IgD-negative memory B cell (primary cell): Measurements from ENCODE around the gene CENPE. TPM values are rescaled to one million over a fixed set of nuclear protein-coding genes. Genes with fewer than 3 reads are reported as not detected.
A peak's percentile ranks its signal among the peaks of the same experiment; 100 is the strongest.
"Not testable (repeated sequence)": the region's sequence is repeated elsewhere in the genome, so short reads cannot be mapped to it uniquely, and the experiment has no call there.

Source experiments
- H3K27ac Mint-ChIP-seq, 3 donors: one replicate each; pipeline ENCODE4 v1.8.0; 2020 to 2022; ENCODE audit warnings: mild to moderate bottlenecking in 3 of 3, mixed read lengths in 3 of 3, moderate library complexity in 1 of 3
- H3K27me3 Mint-ChIP-seq: one replicate; pipeline ENCODE4 v1.8.0; 2021; ENCODE audit warnings: mixed read lengths
- H3K36me3 Mint-ChIP-seq: one replicate; pipeline ENCODE4 v1.8.0; 2020; ENCODE audit warnings: mild to moderate bottlenecking, mixed read lengths
- H3K4me1 Mint-ChIP-seq, 3 donors: one replicate each; pipeline ENCODE4 v1.8.0; 2020 to 2022; ENCODE audit warnings: mixed read lengths in 3 of 3, mild to moderate bottlenecking in 1 of 3
- H3K4me3 Mint-ChIP-seq, 4 donors: one replicate each; pipeline ENCODE4 v1.8.0; 2020 to 2022; ENCODE audit warnings: mild to moderate bottlenecking in 4 of 4, mixed read lengths in 4 of 4, moderate library complexity in 3 of 4
- H3K9me3 Mint-ChIP-seq, 3 donors: one replicate each; pipeline ENCODE4 v1.8.0; 2020 to 2021; ENCODE audit warnings: mixed read lengths in 3 of 3, mild to moderate bottlenecking in 1 of 3
- polyA plus RNA-seq: library from polyadenylated mRNA; unstranded; fragments of 300-500 nt; fragmentation: Illumina TruSeq; gene quantifications from one replicate; pipeline ENCODE4 v1.2.3, GENCODE V29; 2021

Gene CENPE, protein sequence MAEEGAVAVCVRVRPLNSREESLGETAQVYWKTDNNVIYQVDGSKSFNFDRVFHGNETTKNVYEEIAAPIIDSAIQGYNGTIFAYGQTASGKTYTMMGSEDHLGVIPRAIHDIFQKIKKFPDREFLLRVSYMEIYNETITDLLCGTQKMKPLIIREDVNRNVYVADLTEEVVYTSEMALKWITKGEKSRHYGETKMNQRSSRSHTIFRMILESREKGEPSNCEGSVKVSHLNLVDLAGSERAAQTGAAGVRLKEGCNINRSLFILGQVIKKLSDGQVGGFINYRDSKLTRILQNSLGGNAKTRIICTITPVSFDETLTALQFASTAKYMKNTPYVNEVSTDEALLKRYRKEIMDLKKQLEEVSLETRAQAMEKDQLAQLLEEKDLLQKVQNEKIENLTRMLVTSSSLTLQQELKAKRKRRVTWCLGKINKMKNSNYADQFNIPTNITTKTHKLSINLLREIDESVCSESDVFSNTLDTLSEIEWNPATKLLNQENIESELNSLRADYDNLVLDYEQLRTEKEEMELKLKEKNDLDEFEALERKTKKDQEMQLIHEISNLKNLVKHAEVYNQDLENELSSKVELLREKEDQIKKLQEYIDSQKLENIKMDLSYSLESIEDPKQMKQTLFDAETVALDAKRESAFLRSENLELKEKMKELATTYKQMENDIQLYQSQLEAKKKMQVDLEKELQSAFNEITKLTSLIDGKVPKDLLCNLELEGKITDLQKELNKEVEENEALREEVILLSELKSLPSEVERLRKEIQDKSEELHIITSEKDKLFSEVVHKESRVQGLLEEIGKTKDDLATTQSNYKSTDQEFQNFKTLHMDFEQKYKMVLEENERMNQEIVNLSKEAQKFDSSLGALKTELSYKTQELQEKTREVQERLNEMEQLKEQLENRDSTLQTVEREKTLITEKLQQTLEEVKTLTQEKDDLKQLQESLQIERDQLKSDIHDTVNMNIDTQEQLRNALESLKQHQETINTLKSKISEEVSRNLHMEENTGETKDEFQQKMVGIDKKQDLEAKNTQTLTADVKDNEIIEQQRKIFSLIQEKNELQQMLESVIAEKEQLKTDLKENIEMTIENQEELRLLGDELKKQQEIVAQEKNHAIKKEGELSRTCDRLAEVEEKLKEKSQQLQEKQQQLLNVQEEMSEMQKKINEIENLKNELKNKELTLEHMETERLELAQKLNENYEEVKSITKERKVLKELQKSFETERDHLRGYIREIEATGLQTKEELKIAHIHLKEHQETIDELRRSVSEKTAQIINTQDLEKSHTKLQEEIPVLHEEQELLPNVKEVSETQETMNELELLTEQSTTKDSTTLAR (N-terminal part only)
- polyA plus RNA-seq = 0.49 TPM

DNA sequence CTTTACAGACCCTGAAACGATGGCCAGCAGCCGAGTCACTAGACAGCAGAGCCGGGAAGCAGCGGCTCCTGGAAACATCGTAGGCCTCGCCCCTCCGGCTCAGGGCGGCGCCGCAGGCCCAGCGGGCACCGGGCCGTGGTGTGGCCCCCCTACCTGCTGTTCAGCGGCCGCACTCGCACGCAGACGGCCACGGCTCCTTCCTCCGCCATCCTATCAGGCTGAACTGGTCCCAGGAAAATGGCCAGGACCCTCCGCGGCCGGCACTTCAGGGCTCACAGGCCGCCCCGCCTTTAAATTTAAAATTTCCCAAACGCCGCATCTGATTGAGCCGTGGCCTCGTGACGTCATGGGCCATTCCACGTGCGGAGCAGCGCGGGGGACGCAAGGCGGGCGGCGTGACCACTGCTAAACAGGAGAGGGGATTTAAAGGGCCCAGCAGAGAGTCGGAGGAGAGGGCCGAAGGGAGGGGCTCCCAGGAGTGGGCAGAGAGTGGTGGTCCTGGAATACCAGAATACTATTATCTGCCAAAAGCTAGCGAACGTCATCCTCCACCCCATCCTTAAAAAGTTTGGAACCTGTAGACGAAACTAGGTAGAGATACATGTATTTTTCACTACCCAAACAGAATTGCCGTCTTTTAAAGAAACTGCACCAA, at the start of gene CENPE:
CENPE (minus strand) TSS at position 233 of the 655 bp plus-strand sequence; CDS start at position 209, 24 bp downstream.
- H3K9me3 Mint-ChIP-seq = no peaks in the 10 kb centered on the region
- peaks cover 1% of the 10 kb centered on the region for H3K36me3 Mint-ChIP-seq
- peaks cover 7 to 12% (median 9%) of the 10 kb centered on the region in 3 donors for H3K4me1 Mint-ChIP-seq
- peak within 1 kb of the TSS; percentile 90 to 95 (median 92) for H3K4me3 Mint-ChIP-seq
- H3K27ac Mint-ChIP-seq = peak within 1 kb of the TSS; percentile 82 to 97 (median 93)
- H3K27me3 Mint-ChIP-seq = peaks cover 4% of the 10 kb centered on the region

DNA sequence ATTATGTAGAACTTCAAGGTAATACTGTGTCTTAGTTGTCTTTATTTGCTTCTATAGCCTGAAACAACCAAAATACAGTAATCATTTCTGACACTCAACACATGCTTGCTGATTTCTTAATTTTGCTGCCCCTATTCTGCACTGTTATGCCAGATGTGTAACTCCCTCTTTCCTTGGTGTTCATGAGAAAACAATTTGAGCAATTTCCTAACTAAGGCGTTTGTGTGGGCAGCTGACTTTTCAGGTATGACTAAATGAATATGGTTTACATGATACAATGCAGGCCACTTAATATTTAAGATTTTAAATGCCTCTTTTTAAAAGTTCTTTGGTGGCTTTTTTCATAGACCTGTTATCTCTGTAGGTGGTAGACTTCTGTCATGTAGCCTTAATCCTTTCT, 46.1 kb upstream of the CENPE start:
- no peaks in the 10 kb centered on the region for H3K4me1 Mint-ChIP-seq
- H3K36me3 Mint-ChIP-seq = peaks cover 2% of the 10 kb centered on the region
- no peak overlapping the region for H3K27ac Mint-ChIP-seq
- peaks cover 0 to 7% (median 0%) of the 10 kb centered on the region in 3 donors for H3K9me3 Mint-ChIP-seq
- H3K27me3 Mint-ChIP-seq = peaks cover 6% of the 10 kb centered on the region
- H3K4me3 Mint-ChIP-seq = no peak overlapping the region

DNA sequence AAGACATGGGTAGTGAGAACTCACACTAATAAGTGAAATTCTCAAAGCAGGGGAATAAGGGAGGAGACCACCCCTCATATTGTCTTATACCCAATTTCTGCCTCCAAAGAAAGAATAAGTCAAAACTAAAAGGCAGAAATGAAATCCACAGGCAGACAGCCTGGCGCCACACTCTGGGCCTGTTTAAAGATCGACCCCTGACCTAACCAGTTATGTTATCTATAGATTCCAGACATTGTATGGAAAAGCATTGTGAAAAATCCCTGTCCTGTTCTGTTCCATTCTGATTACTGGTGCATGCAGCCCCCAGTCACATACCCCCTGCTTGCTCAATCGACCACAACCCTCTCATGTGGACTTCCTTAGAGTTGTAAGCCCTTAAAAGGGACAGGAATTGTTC, 32.8 kb upstream of the CENPE start:
- not testable (repeated sequence) for H3K4me3 Mint-ChIP-seq, H3K27ac Mint-ChIP-seq, H3K36me3 Mint-ChIP-seq, H3K4me1 Mint-ChIP-seq, H3K27me3 Mint-ChIP-seq, H3K9me3 Mint-ChIP-seq

DNA sequence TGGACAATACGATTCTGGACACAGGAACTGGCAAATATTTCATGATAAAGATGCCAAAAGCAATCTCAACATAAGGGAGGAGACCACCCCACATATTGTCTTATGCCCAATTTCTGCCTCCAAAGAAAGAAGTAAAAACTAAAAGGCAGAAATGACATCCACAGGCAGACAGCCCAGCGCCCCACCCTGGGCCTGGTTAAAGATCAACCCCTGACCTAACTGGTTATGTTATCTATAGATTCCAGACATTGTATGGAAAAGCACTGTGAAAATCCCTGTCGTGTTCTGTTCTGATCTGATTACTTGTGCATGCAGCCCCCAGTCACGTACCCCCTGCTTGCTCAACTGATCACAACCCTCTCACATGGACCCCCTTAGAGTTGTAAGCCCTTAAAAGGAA, 25.4 kb upstream of the CENPE start:
- not testable (repeated sequence) for H3K4me3 Mint-ChIP-seq, H3K9me3 Mint-ChIP-seq, H3K36me3 Mint-ChIP-seq, H3K4me1 Mint-ChIP-seq, H3K27me3 Mint-ChIP-seq, H3K27ac Mint-ChIP-seq

DNA sequence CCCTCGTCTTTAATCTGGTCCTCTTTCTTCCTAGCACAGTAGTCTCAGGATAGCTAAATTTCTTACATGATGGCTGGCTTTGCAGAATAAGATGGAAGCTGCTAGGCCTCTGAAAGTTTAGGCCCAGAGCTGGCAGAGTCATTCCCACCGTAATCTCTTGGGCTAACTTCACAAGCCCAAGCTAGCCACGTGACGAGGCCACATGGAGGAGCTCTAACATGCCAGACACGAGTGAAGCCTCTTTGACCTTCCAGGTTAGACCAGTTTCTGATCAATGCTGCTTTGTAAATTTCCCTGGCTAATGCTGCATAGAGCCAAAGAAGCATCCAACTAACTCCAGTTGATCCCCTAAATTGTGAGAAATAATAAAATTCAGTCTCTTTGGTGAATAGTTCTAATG, 9.5 kb upstream of the CENPE start:
- no peak overlapping the region for H3K4me3 Mint-ChIP-seq
- no peaks in the 10 kb centered on the region for H3K36me3 Mint-ChIP-seq
- peak overlapping the region in 1 of 3 donors; percentile 32 for H3K27ac Mint-ChIP-seq
- peaks cover 11% of the 10 kb centered on the region for H3K27me3 Mint-ChIP-seq
- H3K9me3 Mint-ChIP-seq = no peaks in the 10 kb centered on the region
- no peaks in the 10 kb centered on the region for H3K4me1 Mint-ChIP-seq

DNA sequence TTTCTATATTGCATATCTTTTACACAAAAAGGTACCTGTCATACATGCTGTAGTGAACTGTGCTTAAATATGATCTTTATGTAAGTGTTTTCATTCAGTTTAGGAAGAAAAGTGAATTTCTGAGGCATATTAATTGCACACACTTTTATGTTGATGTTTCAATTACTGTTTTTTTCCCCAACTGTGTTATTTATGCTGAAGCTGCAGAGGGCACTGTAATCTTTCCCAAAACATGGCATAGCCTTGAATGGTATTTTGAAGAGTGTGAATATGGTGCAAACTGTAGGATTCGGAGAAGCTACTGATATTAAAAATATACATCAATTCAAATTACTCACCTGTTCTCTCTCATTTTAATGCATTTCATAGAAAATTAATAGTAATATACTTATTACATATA, 6.0 kb upstream of the CENPE start:
- Mint-ChIP-seq H3K36me3 (no peaks in the 10 kb centered on the region), H3K27ac (no peak overlapping the region), H3K4me3 (no peak overlapping the region), H3K9me3 (no peaks in the 10 kb centered on the region), H3K4me1 (no peaks in the 10 kb centered on the region), H3K27me3 (peaks cover 7% of the 10 kb centered on the region)

DNA sequence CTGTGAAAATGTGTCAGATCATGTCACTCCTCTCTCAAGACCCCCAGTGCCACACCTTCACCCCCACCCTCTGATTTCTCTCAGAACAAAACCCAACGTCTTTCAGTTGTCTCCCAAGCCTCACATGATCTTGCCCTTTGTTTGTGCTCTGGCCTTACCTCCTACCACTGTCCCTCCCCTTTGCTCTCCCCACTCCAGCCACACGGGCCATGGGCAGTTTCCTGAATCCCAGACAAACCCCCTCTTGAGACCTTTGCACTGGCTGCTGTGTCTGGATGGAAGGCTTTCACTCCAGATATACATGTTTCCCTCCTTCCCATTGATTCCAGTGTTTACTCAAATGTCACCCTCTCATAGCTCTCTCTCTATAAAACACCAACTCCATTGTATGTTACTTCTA, 3.6 kb upstream of the CENPE start:
- peak overlapping the region in 1 of 4 donors; percentile 17 for H3K4me3 Mint-ChIP-seq
- H3K27ac Mint-ChIP-seq = no peak overlapping the region
- no peaks in the 10 kb centered on the region for H3K36me3 Mint-ChIP-seq
- H3K9me3 Mint-ChIP-seq = no peaks in the 10 kb centered on the region
- peaks cover 6% of the 10 kb centered on the region for H3K27me3 Mint-ChIP-seq
- H3K4me1 Mint-ChIP-seq = peaks cover 7 to 12% (median 9%) of the 10 kb centered on the region in 3 donors

DNA sequence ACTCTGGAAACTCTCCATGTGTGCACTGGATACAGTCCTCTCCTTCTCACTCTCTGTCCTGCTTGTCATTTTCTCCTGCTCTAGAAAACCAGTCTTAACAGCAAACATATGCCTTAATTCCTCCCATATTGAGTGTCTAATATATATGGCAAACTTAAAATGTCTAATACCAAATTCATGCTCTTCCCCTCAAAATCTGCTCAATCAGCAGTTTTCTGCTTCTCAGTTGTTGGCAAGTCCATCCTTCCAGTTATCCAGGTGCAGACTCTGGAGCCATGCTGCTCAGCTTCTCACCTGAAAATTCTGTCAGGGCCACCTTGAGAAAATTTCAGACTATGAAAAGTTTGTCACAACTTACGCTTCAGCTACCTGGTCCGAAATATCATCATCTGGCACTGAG, 3.1 kb upstream of the CENPE start:
- H3K4me3 Mint-ChIP-seq = peak overlapping the region in 2 of 4 donors; percentile 15 to 31
- no peaks in the 10 kb centered on the region for H3K9me3 Mint-ChIP-seq
- no peaks in the 10 kb centered on the region for H3K36me3 Mint-ChIP-seq
- peaks cover 6% of the 10 kb centered on the region for H3K27me3 Mint-ChIP-seq
- H3K27ac Mint-ChIP-seq = no peak overlapping the region
- H3K4me1 Mint-ChIP-seq = peaks cover 7 to 12% (median 9%) of the 10 kb centered on the region in 3 donors

DNA sequence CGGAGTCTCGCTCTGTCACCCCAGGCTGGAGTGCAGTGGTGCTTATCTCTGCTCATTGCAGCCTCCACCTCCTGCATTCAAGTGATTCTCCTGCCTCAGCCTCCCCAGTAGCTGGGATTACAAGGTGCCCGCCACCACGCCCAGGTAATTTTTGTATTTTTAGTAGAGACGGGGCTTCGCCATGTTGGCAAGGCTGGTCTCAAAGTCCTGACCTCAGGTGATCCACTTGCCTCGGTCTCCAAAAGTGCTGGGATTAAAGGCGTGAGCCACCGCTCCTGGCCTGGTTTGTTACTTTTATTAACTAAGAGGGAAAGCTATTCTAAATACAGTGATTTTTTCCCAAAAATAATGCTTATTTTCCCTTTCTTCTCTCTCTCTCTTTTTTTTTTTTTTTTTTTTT, 866 bp upstream of the CENPE start:
- peaks cover 7 to 12% (median 9%) of the 10 kb centered on the region in 3 donors for H3K4me1 Mint-ChIP-seq
- H3K9me3 Mint-ChIP-seq = no peaks in the 10 kb centered on the region
- H3K27me3 Mint-ChIP-seq = peaks cover 4% of the 10 kb centered on the region
- H3K4me3 Mint-ChIP-seq = peak overlapping the region; percentile 90 to 95 (median 92)
- peak overlapping the region; percentile 82 to 97 (median 93) for H3K27ac Mint-ChIP-seq
- no peaks in the 10 kb centered on the region for H3K36me3 Mint-ChIP-seq

DNA sequence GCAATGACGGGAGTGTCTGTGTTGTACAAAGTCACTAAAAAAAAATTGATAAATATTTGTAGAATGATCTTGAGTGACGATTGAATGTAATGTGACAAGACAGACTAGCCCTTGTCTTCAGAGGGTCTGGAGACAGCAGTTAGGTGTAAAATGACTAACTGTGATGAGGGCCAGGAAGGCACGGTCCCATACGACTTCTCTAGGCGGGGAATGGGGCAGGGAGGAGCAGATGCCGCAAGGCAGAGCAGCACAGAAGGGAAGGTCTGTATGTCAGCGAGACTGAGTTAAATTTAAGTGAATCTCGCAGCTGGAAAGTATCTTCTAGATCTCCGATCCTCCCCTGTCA, 405 bp downstream of the CENPE start:
- H3K9me3 Mint-ChIP-seq = no peaks in the 10 kb centered on the region
- H3K4me1 Mint-ChIP-seq = peaks cover 7 to 12% (median 9%) of the 10 kb centered on the region in 3 donors
- peak overlapping the region; percentile 90 to 95 (median 92) for H3K4me3 Mint-ChIP-seq
- H3K27me3 Mint-ChIP-seq = peaks cover 3% of the 10 kb centered on the region
- H3K36me3 Mint-ChIP-seq = peaks cover 1% of the 10 kb centered on the region
- peak overlapping the region; percentile 21 to 93 (median 82) for H3K27ac Mint-ChIP-seq

DNA sequence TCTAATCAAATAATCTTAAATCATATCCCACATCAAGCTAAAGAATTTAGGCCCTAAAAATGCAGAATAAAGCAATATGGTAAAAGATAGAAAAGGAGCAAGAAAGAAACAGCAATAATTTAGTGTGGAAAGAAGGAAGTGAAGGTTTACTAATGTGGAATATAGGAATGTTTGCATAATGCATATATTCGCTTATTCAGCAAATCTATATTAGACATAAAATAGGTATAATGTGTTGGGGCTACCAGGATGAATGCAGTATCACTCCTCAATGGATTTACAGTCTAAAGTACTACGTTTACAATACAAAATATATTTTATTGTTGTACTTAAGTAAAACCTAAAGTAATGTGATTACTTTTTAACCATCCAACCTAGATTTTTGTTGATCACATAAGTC, 4.7 kb downstream of the CENPE start:
- peaks cover 3% of the 10 kb centered on the region for H3K36me3 Mint-ChIP-seq
- no peaks in the 10 kb centered on the region for H3K27me3 Mint-ChIP-seq
- no peak overlapping the region for H3K27ac Mint-ChIP-seq
- peaks cover 7 to 10% (median 10%) of the 10 kb centered on the region in 3 donors for H3K4me1 Mint-ChIP-seq
- no peak overlapping the region for H3K4me3 Mint-ChIP-seq
- H3K9me3 Mint-ChIP-seq = no peaks in the 10 kb centered on the region

DNA sequence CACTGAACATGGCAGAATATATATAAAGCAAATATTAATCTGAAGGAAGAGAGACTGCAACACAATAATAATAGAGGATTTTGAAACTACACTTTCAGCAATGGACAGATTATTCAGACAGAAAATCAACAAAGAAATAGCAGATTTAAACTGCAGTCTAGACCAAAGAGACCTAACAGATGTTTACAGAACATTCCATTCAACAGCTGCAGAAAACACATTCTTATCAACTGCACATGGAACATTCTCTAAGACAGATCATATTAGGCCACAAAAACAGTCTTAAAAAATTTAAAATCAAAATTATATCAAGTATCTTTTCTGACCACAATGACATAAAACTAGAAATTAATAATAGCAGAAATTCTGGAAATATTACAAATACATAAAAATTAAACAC, 27.1 kb downstream of the CENPE start:
- H3K4me3 Mint-ChIP-seq = no peak overlapping the region

DNA sequence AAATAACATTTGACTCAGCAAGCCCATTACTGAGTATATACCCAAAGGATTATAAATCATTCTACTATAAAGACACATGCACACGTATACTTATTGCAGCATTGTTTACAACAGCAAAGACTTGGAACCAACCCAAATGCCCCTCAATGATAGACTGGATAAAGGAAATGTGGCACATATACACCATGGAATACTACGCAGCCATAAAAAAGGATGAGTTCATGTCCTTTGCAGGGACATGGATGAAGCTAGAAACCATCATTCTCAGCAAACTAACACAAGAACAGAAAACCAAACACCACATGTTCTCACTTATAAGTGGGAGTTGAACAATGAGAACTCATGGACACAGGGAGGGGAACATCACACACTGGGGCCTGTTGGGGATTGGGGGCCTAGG, 28.4 kb downstream of the CENPE start:
- Mint-ChIP-seq H3K36me3 (peaks cover 16% of the 10 kb centered on the region), H3K9me3 (peaks cover 9 to 16% (median 13%) of the 10 kb centered on the region in 3 donors)
- not testable (repeated sequence) for H3K27ac Mint-ChIP-seq, H3K27me3 Mint-ChIP-seq, H3K4me3 Mint-ChIP-seq, H3K4me1 Mint-ChIP-seq

More for the DNA sequence above, 27.1 kb downstream of the CENPE start:
- Mint-ChIP-seq H3K27me3 (no peaks in the 10 kb centered on the region), H3K27ac (no peak overlapping the region), H3K4me1 (no peaks in the 10 kb centered on the region), H3K9me3 (peaks cover 9 to 16% (median 13%) of the 10 kb centered on the region in 3 donors), H3K36me3 (peaks cover 16% of the 10 kb centered on the region)

DNA sequence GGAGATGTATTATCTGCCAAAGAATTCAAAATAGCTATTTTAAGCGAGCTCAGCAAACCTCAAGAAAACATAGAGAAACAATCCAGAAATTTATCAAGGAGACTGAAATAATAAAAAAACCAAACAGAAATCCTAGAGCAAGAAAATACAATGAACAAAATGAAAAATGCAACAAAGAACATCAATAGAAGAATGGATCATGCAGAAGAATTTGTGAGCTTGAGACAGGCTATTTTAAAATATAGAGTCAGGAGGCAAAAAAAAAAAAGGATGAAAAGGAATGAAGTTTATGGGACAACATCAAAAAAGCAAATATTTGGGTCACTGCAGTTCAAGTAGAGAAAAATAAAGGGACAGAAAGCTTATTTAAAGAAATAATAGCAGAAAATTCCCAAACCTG, 29.1 kb downstream of the CENPE start:
- no peaks in the 10 kb centered on the region for H3K4me1 Mint-ChIP-seq
- no peak overlapping the region for H3K27ac Mint-ChIP-seq
- no peak overlapping the region for H3K4me3 Mint-ChIP-seq
- peaks cover 16% of the 10 kb centered on the region for H3K36me3 Mint-ChIP-seq
- H3K27me3 Mint-ChIP-seq = no peaks in the 10 kb centered on the region
- H3K9me3 Mint-ChIP-seq = peaks cover 9 to 16% (median 13%) of the 10 kb centered on the region in 3 donors
